HepG2 (cell line): ENCODE measurements around the gene USP5. TPM values are rescaled to one million over a fixed set of nuclear protein-coding genes. Genes with fewer than 3 reads are reported as not detected.
A peak's percentile ranks its signal among the peaks of the same experiment; 100 is the strongest.

Experiments used
- HIVEP1 ChIP-seq: sonication (generic); formaldehyde crosslinking; IDR thresholded peaks from 2 replicates; pipeline ENCODE4 v1.4.0; 2020; ENCODE audit warnings: mild to moderate bottlenecking, missing genetic modification reagents
- HNRNPL ChIP-seq: fragments of 200-400 bp; formaldehyde crosslinking; IDR thresholded peaks from 2 replicates; pipeline ENCODE4 v1.6.1; 2017; ENCODE audit warnings: mild to moderate bottlenecking, low read depth, low read length
- KLF16 ChIP-seq, 2 experiments: sonication (generic) in 1 of 2; formaldehyde crosslinking in 1 of 2; IDR thresholded peaks; 2 replicates each; pipeline versions ENCODE4 v1.6.1 to v1.8.0; 2016 to 2023; ENCODE audit warnings: missing genetic modification reagents in 2 of 2, missing compliant biosample characterization in 1 of 2
- MYNN ChIP-seq: sonication (generic); formaldehyde crosslinking; IDR thresholded peaks from 2 replicates; pipeline ENCODE4 v1.4.0; 2020; ENCODE audit warnings: mild to moderate bottlenecking, low read depth, missing genetic modification reagents
- NR2F2 ChIP-seq: IDR thresholded peaks from 2 replicates; pipeline ENCODE4 v1.6.1; 2012; ENCODE audit warnings: low read depth, inconsistent platforms, borderline replicate concordance
- PAF1 ChIP-seq: IDR thresholded peaks from 2 replicates; pipeline ENCODE4 v1.6.1; 2016; ENCODE audit warnings: missing genetic modification reagents, missing compliant biosample characterization
- POLR2AphosphoS5 ChIP-seq: IDR thresholded peaks from 2 replicates; pipeline ENCODE4 v1.6.1; 2012; ENCODE audit warnings: low read depth, low read length
- SAFB2 ChIP-seq: sonication (generic); formaldehyde crosslinking; IDR thresholded peaks from 2 replicates; pipeline ENCODE4 v1.5.1; 2020; ENCODE audit warnings: missing genetic modification reagents, low read depth, mild to moderate bottlenecking, borderline replicate concordance
- SYNCRIP ChIP-seq: fragments of 200-400 bp; formaldehyde crosslinking; IDR thresholded peaks from 2 replicates; pipeline ENCODE4 v1.6.1; 2018; ENCODE audit warnings: mild to moderate bottlenecking, low read depth, low read length; ENCODE audit not compliant: insufficient read depth
- TARDBP ChIP-seq: sonication (generic); formaldehyde crosslinking; IDR thresholded peaks from 2 replicates; pipeline ENCODE4 v1.8.0; 2022; ENCODE audit warnings: mild to moderate bottlenecking, missing genetic modification reagents
- TCF12 ChIP-seq, 2 experiments: fragments of 450-650 bp in 1 of 2; sonication (generic) in 1 of 2; formaldehyde crosslinking in 1 of 2; IDR thresholded peaks; 2 replicates each; pipeline versions ENCODE4 v1.6.1 to v1.8.0; 2017 to 2022; ENCODE audit warnings: antibody characterized with exemption in 1 of 2, mild to moderate bottlenecking in 1 of 2, missing genetic modification reagents in 1 of 2, moderate library complexity in 1 of 2
- ZBTB38 ChIP-seq: sonication (generic); formaldehyde crosslinking; IDR thresholded peaks from 2 replicates; pipeline ENCODE4 v1.5.1; 2020; ENCODE audit warnings: mild to moderate bottlenecking, missing genetic modification reagents
- ZFP36L2 ChIP-seq: sonication (generic); formaldehyde crosslinking; IDR thresholded peaks from 2 replicates; pipeline ENCODE4 v1.4.0; 2020; ENCODE audit warnings: missing genetic modification reagents
- ZMYM4 ChIP-seq: sonication (generic); formaldehyde crosslinking; IDR thresholded peaks from 2 replicates; pipeline ENCODE4 v1.8.1; 2023; ENCODE audit warnings: mild to moderate bottlenecking, missing genetic modification reagents
- ZNF160 ChIP-seq: sonication (generic); formaldehyde crosslinking; IDR thresholded peaks from 2 replicates; pipeline ENCODE4 v1.8.0; 2022; ENCODE audit warnings: mild to moderate bottlenecking, inconsistent platforms, missing genetic modification reagents
- ZNF180 ChIP-seq: sonication (generic); formaldehyde crosslinking; IDR thresholded peaks from 2 replicates; pipeline ENCODE4 v1.4.0; 2020; ENCODE audit warnings: low read depth, missing genetic modification reagents, borderline replicate concordance
- ZNF431 ChIP-seq: sonication (generic); formaldehyde crosslinking; IDR thresholded peaks from 2 replicates; pipeline ENCODE4 v1.9.0; 2022; ENCODE audit warnings: missing genetic modification reagents, low read depth, mild to moderate bottlenecking, borderline replicate concordance
- ZNF562 ChIP-seq: sonication (generic); formaldehyde crosslinking; IDR thresholded peaks from 2 replicates; pipeline ENCODE4 v1.8.0; 2022; ENCODE audit warnings: missing genetic modification reagents, borderline replicate concordance
- ZSCAN31 ChIP-seq: sonication (generic); formaldehyde crosslinking; IDR thresholded peaks from 2 replicates; pipeline ENCODE4 v1.5.0; 2020; ENCODE audit warnings: low read depth, mild to moderate bottlenecking, missing genetic modification reagents
- polyA plus RNA-seq, 8 experiments: library from polyadenylated mRNA; depleted of rRNA in 3 of 8; stranded (reverse) in 7 of 8; unstranded in 1 of 8; fragments of >200 nt; fragmentation: Illumina TruSeq in 4 of 8; extraction: Trizol in 4 of 8; gene quantifications; 2 replicates each; pipeline versions ENCODE4 v1.2.1 to v1.2.3, GENCODE V29; 2011 to 2016; ENCODE audit warnings: low read depth in 4 of 8, missing spikeins in 1 of 8, mixed read lengths in 1 of 8; ENCODE audit not compliant: insufficient read depth in 1 of 8
- total RNA-seq, 5 experiments: library from RNA; depleted of rRNA; stranded (reverse); fragments of >200 nt; fragmentation: Illumina TruSeq; extraction: Trizol; gene quantifications; 2 replicates each; pipeline ENCODE4 v1.2.3, GENCODE V29; 2016; ENCODE audit warnings: low read depth in 1 of 5
- TF ChIP-seq, protein P1 (sequence below): sonication (generic); formaldehyde crosslinking; IDR thresholded peaks from 2 replicates; pipeline ENCODE4 v1.4.0; 2020; ENCODE audit warnings: missing genetic modification reagents, borderline replicate concordance
- TF ChIP-seq, protein P2 (sequence below): IDR thresholded peaks from 2 replicates; pipeline ENCODE4 v1.6.1; 2016; ENCODE audit warnings: low read depth

Gene USP5
- total and polyA plus RNA-seq, 2 of the 13 experiments (the other 11 are each of a cell fraction or from before 2014, with no cell fraction given), result 39.6 to 56.0 TPM

- no peak for TF ChIP-seq ZMYM4
- no peak for TF ChIP-seq ZNF180 (CRISPR knock-in tag)
- TF ChIP-seq, protein P1, sequence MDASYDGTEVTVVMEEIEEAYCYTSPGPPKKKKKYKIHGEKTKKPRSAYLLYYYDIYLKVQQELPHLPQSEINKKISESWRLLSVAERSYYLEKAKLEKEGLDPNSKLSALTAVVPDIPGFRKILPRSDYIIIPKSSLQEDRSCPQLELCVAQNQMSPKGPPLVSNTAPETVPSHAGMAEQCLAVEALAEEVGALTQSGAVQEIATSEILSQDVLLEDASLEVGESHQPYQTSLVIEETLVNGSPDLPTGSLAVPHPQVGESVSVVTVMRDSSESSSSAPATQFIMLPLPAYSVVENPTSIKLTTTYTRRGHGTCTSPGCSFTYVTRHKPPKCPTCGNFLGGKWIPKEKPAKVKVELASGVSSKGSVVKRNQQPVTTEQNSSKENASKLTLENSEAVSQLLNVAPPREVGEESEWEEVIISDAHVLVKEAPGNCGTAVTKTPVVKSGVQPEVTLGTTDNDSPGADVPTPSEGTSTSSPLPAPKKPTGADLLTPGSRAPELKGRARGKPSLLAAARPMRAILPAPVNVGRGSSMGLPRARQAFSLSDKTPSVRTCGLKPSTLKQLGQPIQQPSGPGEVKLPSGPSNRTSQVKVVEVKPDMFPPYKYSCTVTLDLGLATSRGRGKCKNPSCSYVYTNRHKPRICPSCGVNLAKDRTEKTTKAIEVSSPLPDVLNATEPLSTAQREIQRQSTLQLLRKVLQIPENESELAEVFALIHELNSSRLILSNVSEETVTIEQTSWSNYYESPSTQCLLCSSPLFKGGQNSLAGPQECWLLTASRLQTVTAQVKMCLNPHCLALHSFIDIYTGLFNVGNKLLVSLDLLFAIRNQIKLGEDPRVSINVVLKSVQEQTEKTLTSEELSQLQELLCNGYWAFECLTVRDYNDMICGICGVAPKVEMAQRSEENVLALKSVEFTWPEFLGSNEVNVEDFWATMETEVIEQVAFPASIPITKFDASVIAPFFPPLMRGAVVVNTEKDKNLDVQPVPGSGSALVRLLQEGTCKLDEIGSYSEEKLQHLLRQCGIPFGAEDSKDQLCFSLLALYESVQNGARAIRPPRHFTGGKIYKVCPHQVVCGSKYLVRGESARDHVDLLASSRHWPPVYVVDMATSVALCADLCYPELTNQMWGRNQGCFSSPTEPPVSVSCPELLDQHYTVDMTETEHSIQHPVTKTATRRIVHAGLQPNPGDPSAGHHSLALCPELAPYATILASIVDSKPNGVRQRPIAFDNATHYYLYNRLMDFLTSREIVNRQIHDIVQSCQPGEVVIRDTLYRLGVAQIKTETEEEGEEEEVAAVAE (CRISPR knock-in tag), result 0 out of 2 replicates have a peak, but pooled peaks have one; percentile 16
- no peak for TF ChIP-seq MYNN (CRISPR knock-in tag)
- TF ChIP-seq, protein P2, sequence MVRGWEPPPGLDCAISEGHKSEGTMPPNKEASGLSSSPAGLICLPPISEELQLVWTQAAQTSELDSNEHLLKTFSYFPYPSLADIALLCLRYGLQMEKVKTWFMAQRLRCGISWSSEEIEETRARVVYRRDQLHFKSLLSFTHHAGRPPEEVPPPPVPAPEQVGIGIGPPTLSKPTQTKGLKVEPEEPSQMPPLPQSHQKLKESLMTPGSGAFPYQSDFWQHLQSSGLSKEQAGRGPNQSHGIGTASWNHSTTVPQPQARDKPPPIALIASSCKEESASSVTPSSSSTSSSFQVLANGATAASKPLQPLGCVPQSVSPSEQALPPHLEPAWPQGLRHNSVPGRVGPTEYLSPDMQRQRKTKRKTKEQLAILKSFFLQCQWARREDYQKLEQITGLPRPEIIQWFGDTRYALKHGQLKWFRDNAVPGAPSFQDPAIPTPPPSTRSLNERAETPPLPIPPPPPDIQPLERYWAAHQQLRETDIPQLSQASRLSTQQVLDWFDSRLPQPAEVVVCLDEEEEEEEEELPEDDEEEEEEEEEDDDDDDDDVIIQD (CRISPR knock-in tag), result no peak
- no peak for TF ChIP-seq TCF12 (IDR thresholded peaks at IDR 0.05)
- 0 out of 2 replicates have a peak, but pooled peaks have one; percentile 11 for TF ChIP-seq TCF12 (CRISPR knock-in tag; IDR thresholded peaks at IDR 0.05)
- TF ChIP-seq PAF1 (CRISPR knock-in tag), result peak; percentile 89
- TF ChIP-seq NR2F2, result peak; percentile 15; the same call in 1 of the 2 replicates
- 0 out of 2 replicates have a peak, but pooled peaks have one; percentile 61 for TF ChIP-seq ZNF160 (CRISPR knock-in tag)
- peak; percentile 24; the same call in 1 of the 2 replicates for TF ChIP-seq TARDBP
- no peak for TF ChIP-seq ZBTB38
- peak; percentile 49; the same call in 1 of the 2 replicates for TF ChIP-seq ZNF431 (CRISPR knock-in tag)
- peak; percentile 75 for TF ChIP-seq POLR2AphosphoS5
- TF ChIP-seq ZFP36L2 (CRISPR knock-in tag), result no peak
- TF ChIP-seq SYNCRIP, result no peak
- peak; percentile 48; the same call in 1 of the 2 replicates for TF ChIP-seq SAFB2 (CRISPR knock-in tag)
- TF ChIP-seq HIVEP1 (CRISPR knock-in tag), result peak; percentile 21; the same call in 1 of the 2 replicates
- 0 out of 2 replicates have a peak, but pooled peaks have one; percentile 31 for TF ChIP-seq ZSCAN31 (CRISPR knock-in tag)
- TF ChIP-seq ZNF562 (CRISPR knock-in tag), result no peak
- peak; percentile 63; the same call in 1 of the 2 replicates for TF ChIP-seq HNRNPL
- 0 out of 4 replicates have a peak, but pooled peaks of 1 of the 2 experiments have one; percentile 13 for TF ChIP-seq KLF16 (CRISPR knock-in tag; IDR thresholded peaks at IDR 0.05)
Measured at GRCh38 chr12:6871052-6871957, 19.4 kb downstream of the USP5 start (continued).
